ENCODE data around the gene AMHR2.
"Not testable (repeated sequence)": the region's sequence is repeated elsewhere in the genome, so short reads cannot be mapped to it uniquely, and the experiment has no call there.

The AMHR2 gene

DNA sequence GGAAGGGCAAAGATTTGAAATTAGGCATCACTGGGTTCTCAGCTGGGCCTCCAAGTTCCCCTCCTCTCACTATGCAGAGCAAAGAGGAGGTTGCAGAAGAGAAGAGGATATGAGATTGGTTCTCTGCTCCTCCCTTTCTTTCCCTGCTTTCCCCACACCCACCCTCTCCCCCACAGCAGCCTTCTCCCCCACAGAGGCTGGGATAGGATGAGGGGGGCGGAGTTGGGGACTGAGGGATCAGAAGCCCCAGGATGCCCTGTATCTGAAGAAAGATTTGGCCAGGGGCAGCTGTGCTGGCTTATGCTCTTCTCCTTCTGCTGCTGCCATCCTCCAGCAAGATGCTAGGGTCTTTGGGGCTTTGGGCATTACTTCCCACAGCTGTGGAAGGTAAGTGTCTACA, at the start of gene AMHR2:
TSS of gene AMHR2 (plus strand) at position 259 of the 400 bp plus-strand sequence. CDS start at position 339, 80 bp downstream.
- no peak for DNase-seq

GRCh38 chr12:53374277-53374676, 49.4 kb upstream of the AMHR2 start:
- DNase-seq = not testable (repeated sequence)

- no peak for DNase-seq
These were observed 46.9 kb upstream of the AMHR2 start for GRCh38 chr12:53376747-53377146.

DNA sequence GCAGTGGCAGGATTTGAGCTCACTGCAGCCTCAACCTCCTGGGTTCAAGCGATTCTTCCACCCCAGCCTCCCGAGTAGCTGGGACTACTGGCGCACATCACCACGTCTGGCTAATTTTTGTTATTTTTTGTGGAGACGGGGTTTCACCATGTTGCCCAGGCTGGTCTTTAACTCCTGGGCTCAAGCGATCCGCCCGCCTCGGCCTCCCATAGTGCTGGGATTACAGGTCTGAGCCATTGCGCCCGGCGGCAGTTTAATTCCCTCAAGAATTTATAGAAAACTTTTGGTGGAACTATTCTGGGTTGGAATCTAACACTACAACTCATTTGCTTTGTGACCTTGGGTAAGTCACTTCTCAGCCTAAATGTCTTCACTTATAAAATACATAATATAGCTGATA, 45.4 kb upstream of the AMHR2 start:
- no peak for DNase-seq

- no peak for DNase-seq
These were observed 44.8 kb upstream of the AMHR2 start for GRCh38 chr12:53378724-53379388.

- DNase-seq = peak; percentile 100
These were observed 44.1 kb upstream of the AMHR2 start for GRCh38 chr12:53379389-53380103.

DNA sequence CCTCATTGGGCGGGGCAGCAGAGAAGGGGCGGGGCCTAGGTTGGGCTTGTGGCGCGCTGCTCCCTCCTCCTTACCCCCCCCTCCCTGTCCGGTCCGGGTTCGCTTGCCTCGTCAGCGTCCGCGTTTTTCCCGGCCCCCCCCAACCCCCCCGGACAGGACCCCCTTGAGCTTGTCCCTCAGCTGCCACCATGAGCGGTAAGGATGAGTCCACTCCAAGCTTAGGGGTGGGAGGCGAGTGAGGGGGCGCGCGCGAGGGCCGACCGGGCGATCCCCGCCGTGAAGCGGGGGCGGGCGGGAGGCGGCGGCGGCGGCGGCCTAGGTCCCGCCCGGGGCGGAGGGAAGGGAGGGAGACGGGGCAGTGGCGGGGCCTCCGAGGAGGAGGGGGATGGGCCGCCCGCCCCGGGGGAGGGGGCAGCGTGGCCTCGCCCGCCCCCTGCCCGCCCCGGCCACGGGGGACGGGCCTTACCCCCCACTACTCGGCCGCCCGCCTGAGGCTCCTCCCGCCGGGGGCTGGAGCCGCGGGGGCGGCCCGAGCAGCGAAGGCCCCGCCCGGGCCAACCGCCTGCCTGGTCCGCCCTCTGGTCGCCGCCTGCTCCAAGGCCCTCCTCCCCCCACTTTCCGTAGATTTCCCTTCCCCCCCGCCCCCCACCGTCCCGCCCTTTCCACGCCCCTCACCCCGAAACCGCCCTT, 43.4 kb upstream of the AMHR2 start, which contains the start of gene SP1:
TSS of gene SP1 (plus strand) at position 73 of the 690 bp plus-strand sequence. CDS start at position 189, 116 bp downstream.
- DNase-seq = peak; percentile 80

GRCh38 chr12:53380794-53381730, 42.6 kb upstream of the AMHR2 start:
- no peak for DNase-seq

- peak; percentile 6 for DNase-seq
These were observed 41.7 kb upstream of the AMHR2 start for GRCh38 chr12:53381731-53382630.

DNA sequence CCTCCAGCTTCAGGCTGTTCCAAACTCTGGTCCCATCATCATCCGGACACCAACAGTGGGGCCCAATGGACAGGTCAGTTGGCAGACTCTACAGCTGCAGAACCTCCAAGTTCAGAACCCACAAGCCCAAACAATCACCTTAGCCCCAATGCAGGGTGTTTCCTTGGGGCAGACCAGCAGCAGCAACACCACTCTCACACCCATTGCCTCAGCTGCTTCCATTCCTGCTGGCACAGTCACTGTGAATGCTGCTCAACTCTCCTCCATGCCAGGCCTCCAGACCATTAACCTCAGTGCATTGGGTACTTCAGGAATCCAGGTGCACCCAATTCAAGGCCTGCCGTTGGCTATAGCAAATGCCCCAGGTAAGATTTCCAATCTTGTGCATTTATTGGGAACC, 40.4 kb upstream of the AMHR2 start:
- no peak for DNase-seq

GRCh38 chr12:53386381-53386780, 37.3 kb upstream of the AMHR2 start:
- not testable (repeated sequence) for DNase-seq

DNA sequence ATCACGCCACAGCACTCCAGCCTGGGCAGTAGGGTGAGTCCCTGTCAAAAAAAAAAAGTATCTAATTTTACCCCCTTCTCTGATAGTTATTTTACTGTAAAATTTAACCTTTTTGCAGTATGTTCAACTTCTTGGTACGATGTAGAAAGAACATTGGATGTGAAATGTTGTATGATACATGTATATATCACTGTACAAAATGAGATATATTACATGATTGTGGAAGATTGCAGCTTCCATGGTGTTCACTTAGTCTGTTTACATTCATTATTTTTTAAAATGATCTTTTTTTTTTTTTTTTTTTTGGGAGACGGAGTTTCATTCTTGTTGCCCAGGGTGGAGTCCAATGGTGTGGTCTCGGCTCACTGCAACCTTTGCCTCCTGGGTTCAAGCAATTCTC, 34.7 kb upstream of the AMHR2 start:
- no peak for DNase-seq

- DNase-seq = no peak
These were observed 34.0 kb upstream of the AMHR2 start for GRCh38 chr12:53389702-53390101.

GRCh38 chr12:53391724-53392123, 31.9 kb upstream of the AMHR2 start:
- no peak for DNase-seq

- no peak for DNase-seq
These were observed 23.8 kb upstream of the AMHR2 start for GRCh38 chr12:53399896-53400295.

DNA sequence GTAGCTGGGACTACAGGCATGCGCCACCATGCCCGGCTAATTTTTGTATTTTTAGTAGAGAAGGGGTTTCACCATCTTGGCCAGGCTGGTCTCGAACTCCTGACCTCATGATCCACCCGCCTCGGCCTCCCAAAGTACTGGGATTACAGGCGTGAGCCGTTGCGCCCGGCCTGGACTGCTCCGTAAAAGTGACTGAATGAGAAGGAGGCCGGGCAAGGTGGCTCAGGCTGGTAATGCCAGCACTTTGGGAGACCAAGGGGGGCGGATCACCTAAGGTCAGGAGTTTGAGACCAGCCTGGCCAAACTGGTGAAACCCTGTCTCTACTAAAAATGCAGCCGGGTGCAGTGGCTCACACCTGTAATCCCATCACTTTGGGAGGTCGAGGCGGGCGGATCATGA, 21.3 kb upstream of the AMHR2 start:
- not testable (repeated sequence) for DNase-seq

DNA sequence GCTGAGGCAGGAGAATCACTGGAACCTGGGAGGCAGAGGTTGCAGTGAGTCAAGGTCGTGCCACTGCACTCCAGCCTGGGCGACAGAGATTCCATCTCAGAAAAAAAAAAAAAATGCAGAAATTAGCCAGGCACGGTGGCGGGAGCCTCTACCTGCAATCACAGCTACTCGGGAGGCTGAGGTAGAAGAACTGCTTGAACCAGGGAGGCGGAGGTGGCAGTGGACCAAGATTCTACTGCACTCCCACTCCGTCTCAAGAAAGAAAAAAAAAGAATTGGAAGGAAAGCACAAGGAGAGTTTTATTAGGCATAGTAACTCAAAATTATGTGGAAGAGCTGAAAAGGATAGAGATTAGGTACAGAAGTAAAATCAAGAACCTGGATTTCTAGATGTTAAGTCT, 20.8 kb upstream of the AMHR2 start:
- no peak for DNase-seq

DNA sequence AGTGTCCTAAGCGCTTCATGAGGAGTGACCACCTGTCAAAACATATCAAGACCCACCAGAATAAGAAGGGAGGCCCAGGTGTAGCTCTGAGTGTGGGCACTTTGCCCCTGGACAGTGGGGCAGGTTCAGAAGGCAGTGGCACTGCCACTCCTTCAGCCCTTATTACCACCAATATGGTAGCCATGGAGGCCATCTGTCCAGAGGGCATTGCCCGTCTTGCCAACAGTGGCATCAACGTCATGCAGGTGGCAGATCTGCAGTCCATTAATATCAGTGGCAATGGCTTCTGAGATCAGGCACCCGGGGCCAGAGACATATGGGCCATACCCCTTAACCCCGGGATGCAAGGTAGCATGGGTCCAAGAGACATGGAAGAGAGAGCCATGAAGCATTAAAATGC, 12.7 kb upstream of the AMHR2 start:
- no peak for DNase-seq

GRCh38 chr12:53413485-53414204, 10.0 kb upstream of the AMHR2 start:
- no peak for DNase-seq

DNA sequence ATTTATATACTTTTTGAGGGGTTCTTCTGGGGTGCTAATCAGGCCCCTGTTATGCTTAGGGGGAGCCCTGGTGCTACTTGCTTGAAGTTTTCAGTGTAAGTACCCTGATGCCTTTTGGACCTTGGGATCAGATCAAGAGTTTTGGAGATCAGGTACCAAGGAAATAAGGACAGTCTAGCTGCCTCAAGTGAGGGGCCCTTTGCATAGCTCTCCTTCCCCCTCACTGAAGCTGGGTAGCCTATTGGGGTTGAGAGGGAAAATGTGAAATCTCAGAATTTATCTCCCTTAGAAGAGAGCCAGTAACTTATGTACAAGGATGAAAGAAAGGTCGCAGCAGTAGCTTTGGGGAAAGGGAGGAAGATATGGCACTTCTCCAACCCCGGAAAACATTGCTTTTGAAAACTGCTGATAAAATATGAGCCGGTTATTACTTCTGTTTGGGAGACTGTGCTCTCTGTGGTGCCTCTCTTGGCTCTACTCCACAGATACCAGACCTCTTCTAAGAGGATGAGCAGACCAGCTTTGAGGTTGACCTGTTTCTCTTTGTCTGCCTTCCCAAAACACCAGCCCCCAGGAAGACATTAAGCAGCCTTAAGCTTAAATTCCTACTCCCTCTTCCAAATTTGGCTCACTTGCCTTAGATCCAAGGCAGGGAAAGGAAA, 8.8 kb upstream of the AMHR2 start:
- DNase-seq = no peak
